ENCODE results near the gene GPR37. TPM values are rescaled to one million over a fixed set of nuclear protein-coding genes. Genes with fewer than 3 reads are reported as not detected.

GPR37 gene
- polyA plus RNA-seq, 1 of the 3 experiments (the other 2 are of a cell fraction), result 0.03 TPM

- POLR2A ChIA-PET, result no interaction called here
- DNase-seq, result peak; percentile 76
- no peak overlapping the region for H2AFZ ChIP-seq (ENCODE audit: low read depth)
Observed at GRCh38 chr7:124784879-124785818, 19.6 kb upstream of the GPR37 start.

More at GRCh38 chr7:124784879-124785818, 19.6 kb upstream of the GPR37 start:
- no peaks in the 10 kb centered on the region for H3K9me3 ChIP-seq
- H3K4me2 ChIP-seq, result no peak overlapping the region
- no peak overlapping the region for H3K27ac ChIP-seq (ENCODE audit: low read depth in 2 of 2, low read length in 1 of 2)
- H3K79me2 ChIP-seq (ENCODE audit: insufficient read depth), result no peaks in the 10 kb centered on the region
- no peaks in the 10 kb centered on the region for H3K9me2 ChIP-seq
- no peaks in the 10 kb centered on the region for H3K4me1 ChIP-seq (ENCODE audit: control insufficient read depth in 1 of 2, insufficient read depth in 2 of 2, low read depth in 1 of 2, low read length in 1 of 2)
- CTCF ChIA-PET, result interaction anchor here (0.7 to 8.5 kb wide), 76 partner anchors 8 to 1149 kb away, joined by 3 to 102 read pairs (median 4); partner anchors contain the start of genes GPR37 and TMEM229A
- no peaks in the 10 kb centered on the region for H3F3A ChIP-seq (replicated peaks; ENCODE audit: insufficient read depth)
- no peak overlapping the region; a peak in 1 of 4 replicates for H3K4me3 ChIP-seq (ENCODE audit: low read depth in 2 of 2, low read length in 1 of 2)
- H3K36me3 ChIP-seq (replicated peaks in 1 of 2; ENCODE audit: control insufficient read depth in 1 of 2, insufficient read depth in 2 of 2, low read length in 1 of 2), result no peaks in the 10 kb centered on the region
- no peaks in the 10 kb centered on the region for H3K27me3 ChIP-seq (ENCODE audit: insufficient read depth)
- no peak; a peak in 1 of 4 replicates for TF ChIP-seq EP300 (IDR thresholded peaks at IDR 0.05; ENCODE audit: borderline replicate concordance in 1 of 2, low read depth in 1 of 2, low read length in 1 of 2)
- TF ChIP-seq CTCF (IDR thresholded peaks at IDR 0.05), result peak; percentile 98
- peak; percentile 9; the same call in 1 of the 2 replicates for TF ChIP-seq TCF12 (IDR thresholded peaks at IDR 0.05)
- peak; percentile 30; the same call in 1 of the 2 replicates for TF ChIP-seq USF2 (IDR thresholded peaks at IDR 0.05; ENCODE audit: borderline replicate concordance, low read depth, low read length)
- TF ChIP-seq CHD2 (IDR thresholded peaks at IDR 0.05; ENCODE audit: low read length, partially characterized antibody), result peak; percentile 18
- TF ChIP-seq MXI1 (IDR thresholded peaks at IDR 0.05; ENCODE audit: low read depth, low read length), result peak; percentile 42; the same call in 1 of the 2 replicates
- TF ChIP-seq USF1 (IDR thresholded peaks at IDR 0.05; ENCODE audit: borderline replicate concordance, low read depth), result peak; percentile 48; the same call in 1 of the 2 replicates
- peak; percentile 100 for TF ChIP-seq RAD21 (IDR thresholded peaks at IDR 0.05; ENCODE audit: low read length)
- TF ChIP-seq NRF1 (IDR thresholded peaks at IDR 0.05; ENCODE audit: low read depth, low read length), result peak; percentile 21; the same call in 1 of the 2 replicates
- TF ChIP-seq RFX5 (IDR thresholded peaks at IDR 0.05; ENCODE audit: low read length), result peak; percentile 45; the same call in 1 of the 2 replicates
- no peak for TF ChIP-seq FOXM1 (IDR thresholded peaks at IDR 0.05; ENCODE audit: low read depth)
- peak; percentile 98 for TF ChIP-seq SMC3 (IDR thresholded peaks at IDR 0.05; ENCODE audit: low read depth, low read length)
- peak; percentile 76; the same call in 1 of the 2 replicates for TF ChIP-seq RCOR1 (IDR thresholded peaks at IDR 0.05; ENCODE audit: low read length)
- TF ChIP-seq TEAD4 (IDR thresholded peaks at IDR 0.05; ENCODE audit: borderline replicate concordance, insufficient read depth), result no peak
- WGBS (ENCODE audit: low lambda C conversion rate), result 44% methylated on average over 9 of the region's 9 CpGs
- H3K9ac ChIP-seq, result no peak overlapping the region
- no peaks in the 10 kb centered on the region for H4K20me1 ChIP-seq (ENCODE audit: insufficient read depth)

All from SK-N-SH (cell line).